Natural killer cell (primary cell): Measurements from ENCODE around the gene PARD3B. TPM values are rescaled to one million over a fixed set of nuclear protein-coding genes. Genes with fewer than 3 reads are reported as not detected.

Experiments
- ATAC-seq, 3 donors: fragments of 150-1000 bp in 2 of 3; fragments of 200-7000 bp in 1 of 3; cut with Tn5 transposase; 1 replicate in 1 of 3; 2 replicates in 2 of 3; pipeline ENCODE4 v1.10.0; 2021; ENCODE audit warnings: mild to moderate bottlenecking in 2 of 3, moderate library complexity in 2 of 3
- DNase-seq, 2 donors: peaks; one replicate each; pipeline versions ENCODE4 v3.0.0 to v3.0.0-alpha.2; 2013 to 2021; ENCODE audit warnings: mixed read lengths in 1 of 2
- H3K27ac ChIP-seq: one replicate; pipeline ENCODE4 v1.5.1; 2013; ENCODE audit warnings: mild to moderate bottlenecking, low read length
- H3K27me3 ChIP-seq: one replicate; pipeline ENCODE4 v1.6.1; 2013; ENCODE audit warnings: low read length; ENCODE audit not compliant: control insufficient read depth, insufficient read depth
- H3K36me3 ChIP-seq: one replicate; pipeline ENCODE4 v1.6.1; 2013; ENCODE audit warnings: low read length; ENCODE audit not compliant: control insufficient read depth, insufficient read depth
- H3K4me1 ChIP-seq: one replicate; pipeline ENCODE4 v1.6.1; 2013; ENCODE audit warnings: low read length; ENCODE audit not compliant: control insufficient read depth, insufficient read depth
- H3K4me3 ChIP-seq: one replicate; pipeline ENCODE4 v1.5.1; 2013; ENCODE audit warnings: low read length
- H3K9me3 ChIP-seq: one replicate; pipeline ENCODE4 v1.6.1; 2013; ENCODE audit warnings: low read length; ENCODE audit not compliant: control insufficient read depth, insufficient read depth
- H3K27ac Mint-ChIP-seq, 2 donors: one replicate each; pipeline ENCODE4 v1.8.0; 2022; ENCODE audit warnings: mild to moderate bottlenecking in 2 of 2, mixed read lengths in 2 of 2, moderate library complexity in 1 of 2
- H3K27me3 Mint-ChIP-seq, 2 donors: one replicate each; pipeline ENCODE4 v1.8.0; 2022; ENCODE audit warnings: low read depth in 2 of 2, mixed read lengths in 2 of 2
- H3K36me3 Mint-ChIP-seq: one replicate; pipeline ENCODE4 v1.8.0; 2022; ENCODE audit warnings: mixed read lengths
- H3K4me1 Mint-ChIP-seq, 2 donors: one replicate each; pipeline ENCODE4 v1.8.0; 2022; ENCODE audit warnings: mixed read lengths in 2 of 2
- H3K4me3 Mint-ChIP-seq: one replicate; pipeline ENCODE4 v1.8.0; 2022; ENCODE audit warnings: mild to moderate bottlenecking, moderate library complexity, mixed read lengths
- H3K9me3 Mint-ChIP-seq, 2 donors: one replicate each; pipeline ENCODE4 v1.8.0; 2022; ENCODE audit warnings: mixed read lengths in 2 of 2
- CTCF ChIP-seq: fragments of 200-600 bp; IDR thresholded peaks from one replicate; pipeline ENCODE4 v1.8.0; 2022; ENCODE audit warnings: antibody characterized with exemption
- WGBS: methylation state at CpG from one replicate; pipeline ENCODE4 v1.1.7; 2013; ENCODE audit warnings: missing lambda C conversion rate; ENCODE audit not compliant: insufficient coverage; 5-methylcytosine and 5-hydroxymethylcytosine counted together
- intact Hi-C: fragments of 100-400 bp; cut with micrococcal nuclease; formaldehyde crosslinking; loops from one replicate; pipeline ENCODE4 v1.14.2; 2022
- total RNA-seq, 4 donors: library from RNA; stranded (reverse); fragments of 120-200 nt in 1 of 4; gene quantifications; one replicate each; pipeline versions ENCODE4 v1.2.3 to v1.2.4, GENCODE V29; 2013 to 2022

PARD3B gene
- total RNA-seq, 3 donors from 2014 or later (not counting 1 experiment from before 2014, with no cell fraction given) = 0.13 to 0.45 TPM; not detected in 1

- Mint-ChIP-seq H3K4me1 (no peaks in the 10 kb centered on the region), H3K36me3 (no peaks in the 10 kb centered on the region), H3K27me3 (peaks cover 0 to under 1% of the 10 kb centered on the region in 2 donors), H3K4me3 (no peak overlapping the region), H3K27ac (no peak overlapping the region), H3K9me3 (peaks cover 0 to under 1% of the 10 kb centered on the region in 2 donors)
- Histone ChIP-seq H3K27me3 (no peaks in the 10 kb centered on the region), H3K27ac (no peak overlapping the region), H3K9me3 (no peaks in the 10 kb centered on the region), H3K4me1 (no peaks in the 10 kb centered on the region), H3K36me3 (no peaks in the 10 kb centered on the region), H3K4me3 (no peak overlapping the region)
- intact Hi-C loops = no loop called here
- WGBS = no CpG with 5 or more reads among the region's 2 CpGs
- no peak for TF ChIP-seq CTCF
- ATAC-seq (no peak), DNase-seq (no peak)
Observed at GRCh38 chr2:205323929-205324328, 778.7 kb downstream of the PARD3B start.

- H3K27ac Mint-ChIP-seq = no peak overlapping the region
- H3K9me3 Mint-ChIP-seq = no peaks in the 10 kb centered on the region
- H3K4me3 Mint-ChIP-seq = no peak overlapping the region
- no peaks in the 10 kb centered on the region for H3K27me3 ChIP-seq
- no peak overlapping the region for H3K27ac ChIP-seq
- H3K4me3 ChIP-seq = no peak overlapping the region
- H3K4me1 ChIP-seq = no peaks in the 10 kb centered on the region
- no peaks in the 10 kb centered on the region for H3K27me3 Mint-ChIP-seq
- ATAC-seq (no peak), DNase-seq (no peak)
- no peak for TF ChIP-seq CTCF
- H3K4me1 Mint-ChIP-seq = no peaks in the 10 kb centered on the region
- no peaks in the 10 kb centered on the region for H3K36me3 Mint-ChIP-seq
- intact Hi-C loops = no loop called here
- H3K9me3 ChIP-seq = no peaks in the 10 kb centered on the region
- no peaks in the 10 kb centered on the region for H3K36me3 ChIP-seq
Observed at GRCh38 chr2:205324355-205324754, 779.1 kb downstream of the PARD3B start.

GRCh38 chr2:205333351-205333750 lies 788.1 kb downstream of the PARD3B start:
- WGBS = no CpG with 5 or more reads among the region's 1 CpG
- peaks cover 0 to 2% of the 10 kb centered on the region in 2 donors for H3K27me3 Mint-ChIP-seq
- H3K9me3 Mint-ChIP-seq = peaks cover 2 to 3% of the 10 kb centered on the region in 2 donors
- ATAC-seq (no peak), DNase-seq (no peak)
- H3K36me3 Mint-ChIP-seq = no peaks in the 10 kb centered on the region
- Histone ChIP-seq H3K27ac (no peak overlapping the region), H3K9me3 (no peaks in the 10 kb centered on the region), H3K27me3 (no peaks in the 10 kb centered on the region), H3K4me3 (no peak overlapping the region), H3K4me1 (no peaks in the 10 kb centered on the region), H3K36me3 (no peaks in the 10 kb centered on the region)
- H3K4me3 Mint-ChIP-seq = no peak overlapping the region
- H3K27ac Mint-ChIP-seq = no peak overlapping the region
- TF ChIP-seq CTCF = no peak
- no peaks in the 10 kb centered on the region for H3K4me1 Mint-ChIP-seq
- intact Hi-C loops = no loop called here

GRCh38 chr2:205337274-205337673 lies 792.0 kb downstream of the PARD3B start:
- TF ChIP-seq CTCF = no peak
- intact Hi-C loops = no loop called here
- H3K36me3 Mint-ChIP-seq = no peaks in the 10 kb centered on the region
- Histone ChIP-seq H3K27me3 (no peaks in the 10 kb centered on the region), H3K9me3 (no peaks in the 10 kb centered on the region), H3K4me3 (no peak overlapping the region), H3K36me3 (no peaks in the 10 kb centered on the region), H3K27ac (no peak overlapping the region), H3K4me1 (no peaks in the 10 kb centered on the region)
- H3K9me3 Mint-ChIP-seq = peaks cover 0 to 6% of the 10 kb centered on the region in 2 donors
- no peak overlapping the region for H3K4me3 Mint-ChIP-seq
- H3K27me3 Mint-ChIP-seq = peaks cover 0 to 5% of the 10 kb centered on the region in 2 donors
- no peak overlapping the region for H3K27ac Mint-ChIP-seq
- DNase-seq (no peak), ATAC-seq (no peak)
- no peaks in the 10 kb centered on the region for H3K4me1 Mint-ChIP-seq
